GM12865 (cell line): ENCODE measurements around the gene HEMK1.

Experiments used
- DNase-seq: peaks from one replicate; pipeline ENCODE4 v3.0.0; 2010; ENCODE audit warnings: low read depth
- H3K4me3 ChIP-seq: 2 replicates; pipeline ENCODE4 v1.5.1; 2011; ENCODE audit warnings: mild to moderate bottlenecking, low read depth, low read length, control low read depth
- CTCF ChIP-seq: IDR thresholded peaks from 2 replicates; pipeline ENCODE4 v1.5.1; 2011; ENCODE audit warnings: low read length, control low read depth, low read depth, inconsistent platforms; ENCODE audit not compliant: insufficient read depth; ENCODE audit errors: missing control alignments

HEMK1 gene

DNA sequence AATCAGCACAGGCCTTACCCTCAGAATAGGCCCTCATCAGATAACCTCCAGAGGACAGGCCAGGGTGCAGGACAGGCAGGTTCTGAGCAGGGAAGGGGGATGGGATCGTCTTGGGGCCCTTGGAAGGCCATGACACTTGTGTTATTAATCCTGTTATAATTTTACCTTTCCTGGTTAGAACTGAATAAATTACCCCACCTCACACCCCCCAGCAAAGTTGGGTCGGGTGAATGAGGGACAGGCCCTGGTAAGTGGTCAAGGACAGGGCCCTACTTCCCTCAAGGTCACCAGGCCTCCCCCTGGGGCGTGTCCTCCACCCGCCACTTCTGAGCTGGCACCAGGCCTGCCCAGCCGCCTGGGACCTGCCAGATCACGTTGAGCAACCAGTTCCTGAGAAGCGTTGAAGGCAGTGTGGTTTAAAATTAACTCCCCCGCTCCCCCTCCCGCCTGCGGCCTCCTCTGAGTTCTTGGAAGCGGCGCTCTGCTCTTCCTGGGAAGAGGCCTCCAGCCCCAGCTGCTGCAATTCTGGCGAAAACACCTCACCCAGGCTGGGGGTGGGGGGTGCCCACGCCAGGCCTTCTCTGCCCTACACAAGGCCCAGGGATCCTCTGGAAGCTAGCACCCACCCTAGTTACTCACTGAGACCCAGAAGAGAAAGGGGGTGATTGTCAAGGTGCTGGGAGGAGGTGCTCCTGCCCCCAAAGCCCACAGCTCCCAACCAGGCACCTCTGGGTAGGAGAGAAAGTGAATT lies 31.7 kb downstream of the HEMK1 start:
- no peak overlapping the region for H3K4me3 ChIP-seq
- TF ChIP-seq CTCF, result no peak
- DNase-seq, result no peak

DNA sequence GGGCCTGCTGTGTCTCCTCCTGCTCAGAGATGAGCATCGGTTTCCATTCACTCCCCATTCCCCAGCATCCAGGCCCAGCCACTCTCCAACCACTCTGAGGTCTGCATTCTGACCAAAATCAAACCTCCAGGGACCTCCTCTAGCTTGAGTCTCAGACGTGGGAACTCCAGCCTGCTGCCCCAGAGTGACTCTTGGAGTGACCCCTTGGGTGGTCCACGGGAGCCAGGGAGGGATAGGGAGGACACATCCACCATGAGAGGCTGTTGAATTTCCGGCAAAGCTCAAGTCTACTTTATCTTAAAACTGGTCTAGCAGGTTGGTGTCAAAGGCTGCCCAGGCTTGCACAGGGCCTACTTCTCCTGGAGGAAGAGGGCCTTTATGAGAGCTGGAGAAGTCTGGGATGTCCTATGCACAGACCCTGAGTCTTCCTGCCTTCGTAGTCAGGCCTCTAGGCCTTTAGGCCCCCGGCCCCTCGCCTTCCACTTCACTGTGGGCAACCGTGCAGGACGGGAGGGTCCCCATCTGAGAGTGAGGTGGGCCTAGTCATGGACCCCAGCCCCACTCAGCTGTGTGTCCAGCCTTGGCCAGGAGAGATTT lies 33.4 kb downstream of the HEMK1 start:
- H3K4me3 ChIP-seq, result no peak overlapping the region
- no peak for DNase-seq
- TF ChIP-seq CTCF, result no peak

GRCh38 chr3:50603261-50604109 lies 34.2 kb downstream of the HEMK1 start:
- no peak overlapping the region for H3K4me3 ChIP-seq
- no peak for TF ChIP-seq CTCF
- DNase-seq, result no peak

- DNase-seq, result no peak
- TF ChIP-seq CTCF, result no peak
- no peak overlapping the region for H3K4me3 ChIP-seq
Measured at GRCh38 chr3:50604110-50604621, 34.8 kb downstream of the HEMK1 start.

- no peak for DNase-seq
- H3K4me3 ChIP-seq, result no peak overlapping the region
- TF ChIP-seq CTCF, result no peak
Measured at GRCh38 chr3:50604628-50605588, 35.6 kb downstream of the HEMK1 start.

- no peak for TF ChIP-seq CTCF
- DNase-seq, result no peak
- no peak overlapping the region for H3K4me3 ChIP-seq
Measured at GRCh38 chr3:50605901-50606326, 36.6 kb downstream of the HEMK1 start.
